ENCODE measurements around the gene TCAF2. TPM values are rescaled to one million over a fixed set of nuclear protein-coding genes. Genes with fewer than 3 reads are reported as not detected.
"Not testable (repeated sequence)": the region's sequence is repeated elsewhere in the genome, so short reads cannot be mapped to it uniquely, and the experiment has no call there.

Gene TCAF2
- total RNA-seq, 1 experiment from 2014 or later, result 0.07 TPM

- H3K79me2 ChIP-seq (ENCODE audit: low read length); H3K4me2 ChIP-seq (ENCODE audit: low read depth, low read length, poor library complexity, severe bottlenecking); H3K27ac ChIP-seq (ENCODE audit: low read length); H3K9ac ChIP-seq (ENCODE audit: low read length); H3K9me3 ChIP-seq (ENCODE audit: low read length); DNase-seq; H3K4me1 ChIP-seq (ENCODE audit: low read length); H3K4me3 ChIP-seq (ENCODE audit: low read length); H2AFZ ChIP-seq (ENCODE audit: low read length); H3K36me3 ChIP-seq (ENCODE audit: insufficient read depth, low read length); H3K27me3 ChIP-seq (ENCODE audit: low read length); H3K9me2 ChIP-seq (replicated peaks; ENCODE audit: insufficient read depth, low read length); H4K20me1 ChIP-seq (ENCODE audit: insufficient read depth, low read depth, low read length): not testable (repeated sequence)
These were observed 19.9 kb downstream of the TCAF2 start for GRCh38 chr7:143640528-143641189.

DNA sequence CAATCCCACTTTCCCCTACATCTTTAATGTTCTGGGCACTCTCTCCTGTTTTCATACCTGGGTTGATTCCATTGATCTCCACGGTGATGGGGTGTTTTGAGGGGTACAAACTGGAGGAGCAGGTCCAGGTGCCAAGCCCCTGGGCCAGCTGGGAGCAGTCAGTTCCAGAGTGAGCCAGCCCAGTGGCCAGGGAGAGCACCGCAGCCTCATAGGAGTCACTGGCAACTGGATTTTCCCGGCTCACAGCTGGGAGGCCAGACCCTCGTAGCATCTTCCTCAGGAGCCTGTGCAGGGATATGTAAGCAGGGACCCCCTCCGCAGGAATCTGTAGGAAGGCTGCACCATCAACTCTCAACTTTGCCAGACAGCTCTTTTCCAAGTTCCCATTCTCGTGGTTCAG lies 25.8 kb downstream of the TCAF2 start:
- not testable (repeated sequence) for H3K4me3 ChIP-seq (ENCODE audit: low read length); DNase-seq; H3K4me2 ChIP-seq (ENCODE audit: low read depth, low read length, poor library complexity, severe bottlenecking); H3K4me1 ChIP-seq (ENCODE audit: low read length); H3K27me3 ChIP-seq (ENCODE audit: low read length); H3K27ac ChIP-seq (ENCODE audit: low read length); H3K9me2 ChIP-seq (replicated peaks; ENCODE audit: insufficient read depth, low read length); H2AFZ ChIP-seq (ENCODE audit: low read length); H3K79me2 ChIP-seq (ENCODE audit: low read length); H3K36me3 ChIP-seq (ENCODE audit: insufficient read depth, low read length); H3K9me3 ChIP-seq (ENCODE audit: low read length); H4K20me1 ChIP-seq (ENCODE audit: insufficient read depth, low read depth, low read length); H3K9ac ChIP-seq (ENCODE audit: low read length)

DNA sequence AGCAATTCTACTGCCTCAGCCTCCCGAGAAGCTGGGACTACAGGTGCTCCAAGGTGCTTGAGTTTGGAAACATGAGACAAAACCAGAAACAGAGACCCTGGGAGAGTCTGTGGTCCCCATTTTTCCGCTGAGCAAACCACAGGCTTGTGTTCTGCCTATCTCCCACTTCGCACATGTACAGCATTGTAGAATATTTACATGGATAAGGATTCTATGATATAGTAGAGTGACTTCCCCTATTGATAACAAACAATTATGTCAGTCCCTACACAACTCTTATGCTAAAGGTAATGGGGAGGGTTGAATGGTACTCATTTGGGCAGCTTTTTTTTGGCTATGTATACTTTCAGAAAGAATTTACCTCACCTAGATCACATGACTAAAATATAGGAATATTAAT lies 29.1 kb downstream of the TCAF2 start:
- H3K9me2 ChIP-seq (replicated peaks; ENCODE audit: insufficient read depth, low read length); H4K20me1 ChIP-seq (ENCODE audit: insufficient read depth, low read depth, low read length); H3K36me3 ChIP-seq (ENCODE audit: insufficient read depth, low read length); H2AFZ ChIP-seq (ENCODE audit: low read length); H3K27me3 ChIP-seq (ENCODE audit: low read length); H3K79me2 ChIP-seq (ENCODE audit: low read length); DNase-seq; H3K4me2 ChIP-seq (ENCODE audit: low read depth, low read length, poor library complexity, severe bottlenecking); H3K4me3 ChIP-seq (ENCODE audit: low read length); H3K9me3 ChIP-seq (ENCODE audit: low read length); H3K27ac ChIP-seq (ENCODE audit: low read length); H3K4me1 ChIP-seq (ENCODE audit: low read length); H3K9ac ChIP-seq (ENCODE audit: low read length): not testable (repeated sequence)

- H3K9me2 ChIP-seq (replicated peaks; ENCODE audit: insufficient read depth, low read length), result not testable (repeated sequence)
These were observed 29.7 kb downstream of the TCAF2 start for GRCh38 chr7:143650447-143650846.

More at GRCh38 chr7:143650447-143650846, 29.7 kb downstream of the TCAF2 start:
- not testable (repeated sequence) for H3K9me3 ChIP-seq (ENCODE audit: low read length); H3K36me3 ChIP-seq (ENCODE audit: insufficient read depth, low read length); H3K9ac ChIP-seq (ENCODE audit: low read length); H4K20me1 ChIP-seq (ENCODE audit: insufficient read depth, low read depth, low read length); H3K4me1 ChIP-seq (ENCODE audit: low read length); H3K4me3 ChIP-seq (ENCODE audit: low read length); DNase-seq; H2AFZ ChIP-seq (ENCODE audit: low read length); H3K4me2 ChIP-seq (ENCODE audit: low read depth, low read length, poor library complexity, severe bottlenecking); H3K79me2 ChIP-seq (ENCODE audit: low read length); H3K27me3 ChIP-seq (ENCODE audit: low read length); H3K27ac ChIP-seq (ENCODE audit: low read length)

Small RNA genes lying within 50 kb of the gene (small RNA-seq; reads per million reads assigned to genes)
- not detected for gene AC073264.2
- gene RNU6-162P, result not detected

Other genes starting within 250 kb of the TCAF2 start
- 9.2 and 12.0 TPM in 2 replicates for gene ZYX, start 239.6 kb upstream of the TCAF2 start, total RNA-seq (2014; rRNA removed; shearing (Covaris generic); ENCODE audit: low replicate concordance)
- gene EPHA1, start 212.1 kb upstream of the TCAF2 start, total RNA-seq (2014; rRNA removed; shearing (Covaris generic); ENCODE audit: low replicate concordance), result not detected in 2 replicates
- not detected in 2 replicates for gene TAS2R60, start 177.5 kb upstream of the TCAF2 start, total RNA-seq (2014; rRNA removed; shearing (Covaris generic); ENCODE audit: low replicate concordance)
- not detected in 2 replicates for gene TAS2R41, start 143.1 kb upstream of the TCAF2 start, total RNA-seq (2014; rRNA removed; shearing (Covaris generic); ENCODE audit: low replicate concordance)
- not detected in 2 replicates for gene CTAGE15, start 49.2 kb upstream of the TCAF2 start, total RNA-seq (2014; rRNA removed; shearing (Covaris generic); ENCODE audit: low replicate concordance)
- not detected in 2 replicates for gene CTAGE6, start 136.7 kb downstream of the TCAF2 start, total RNA-seq (2014; rRNA removed; shearing (Covaris generic); ENCODE audit: low replicate concordance)